IgD-negative memory B cell (primary cell): ENCODE measurements around the gene TMEM131. TPM values are rescaled to one million over a fixed set of nuclear protein-coding genes. Genes with fewer than 3 reads are reported as not detected.

Experiments
- H3K27ac Mint-ChIP-seq, 3 donors: one replicate each; pipeline ENCODE4 v1.8.0; 2020 to 2022; ENCODE audit warnings: mild to moderate bottlenecking in 3 of 3, mixed read lengths in 3 of 3, moderate library complexity in 1 of 3
- H3K27me3 Mint-ChIP-seq: one replicate; pipeline ENCODE4 v1.8.0; 2021; ENCODE audit warnings: mixed read lengths
- H3K36me3 Mint-ChIP-seq: one replicate; pipeline ENCODE4 v1.8.0; 2020; ENCODE audit warnings: mild to moderate bottlenecking, mixed read lengths
- H3K4me1 Mint-ChIP-seq, 3 donors: one replicate each; pipeline ENCODE4 v1.8.0; 2020 to 2022; ENCODE audit warnings: mixed read lengths in 3 of 3, mild to moderate bottlenecking in 1 of 3
- H3K4me3 Mint-ChIP-seq, 4 donors: one replicate each; pipeline ENCODE4 v1.8.0; 2020 to 2022; ENCODE audit warnings: mild to moderate bottlenecking in 4 of 4, mixed read lengths in 4 of 4, moderate library complexity in 3 of 4
- H3K9me3 Mint-ChIP-seq, 3 donors: one replicate each; pipeline ENCODE4 v1.8.0; 2020 to 2021; ENCODE audit warnings: mixed read lengths in 3 of 3, mild to moderate bottlenecking in 1 of 3
- polyA plus RNA-seq: library from polyadenylated mRNA; unstranded; fragments of 300-500 nt; fragmentation: Illumina TruSeq; gene quantifications from one replicate; pipeline ENCODE4 v1.2.3, GENCODE V29; 2021

TMEM131 gene
- polyA plus RNA-seq, 1 donor from 2014 or later, result 24.9 TPM

DNA sequence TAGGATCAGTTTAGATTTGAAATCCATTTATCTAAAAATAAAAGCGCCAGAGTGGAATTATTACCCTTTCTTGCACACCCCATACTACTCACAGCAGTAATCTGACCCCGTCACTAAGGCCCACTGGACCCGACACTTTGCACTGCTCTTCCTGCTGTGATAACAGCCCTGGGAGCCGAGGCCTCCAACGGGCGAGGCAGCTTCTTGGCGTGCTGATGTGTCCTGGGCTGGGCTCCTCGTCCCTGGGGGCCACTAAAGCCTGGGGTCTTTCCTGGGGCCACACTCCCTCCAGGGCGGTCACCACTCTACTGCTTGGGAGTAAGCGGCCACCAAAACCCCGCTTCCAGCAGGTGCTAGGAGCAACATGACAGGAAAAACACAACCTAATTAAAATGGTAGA, 220.7 kb downstream of the TMEM131 start:
- H3K36me3 Mint-ChIP-seq, result peaks cover 7% of the 10 kb centered on the region

DNA sequence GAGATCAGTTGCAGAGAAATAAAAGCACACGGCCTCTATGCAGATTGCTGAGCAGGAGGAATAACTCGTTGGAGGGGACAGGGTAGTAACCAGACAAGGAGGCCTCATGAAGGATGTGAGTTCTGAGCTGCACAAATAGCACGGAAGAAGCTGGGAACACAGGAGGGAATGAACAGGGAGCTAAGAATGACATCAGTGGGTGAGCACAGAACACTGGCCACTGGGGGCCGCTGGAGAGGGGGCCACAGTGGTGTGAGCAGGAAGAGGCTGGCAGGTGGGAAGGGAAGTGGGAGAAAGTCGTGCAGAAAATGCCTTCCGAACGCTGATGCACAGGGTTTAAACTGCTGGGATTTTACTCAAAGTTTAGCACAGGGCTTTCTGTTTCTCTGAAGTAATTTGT, 221.3 kb downstream of the TMEM131 start:
- no peaks in the 10 kb centered on the region for H3K27me3 Mint-ChIP-seq
- H3K4me1 Mint-ChIP-seq, result peaks cover 0 to 3% (median 0%) of the 10 kb centered on the region in 3 donors
- peak overlapping the region in 1 of 3 donors; percentile 62 for H3K27ac Mint-ChIP-seq
- H3K36me3 Mint-ChIP-seq, result peaks cover 7% of the 10 kb centered on the region
- no peaks in the 10 kb centered on the region for H3K9me3 Mint-ChIP-seq
- H3K4me3 Mint-ChIP-seq, result peak overlapping the region in 1 of 4 donors; percentile 51

More for the DNA sequence above, 220.7 kb downstream of the TMEM131 start:
- no peaks in the 10 kb centered on the region for H3K27me3 Mint-ChIP-seq
- no peak overlapping the region for H3K4me3 Mint-ChIP-seq
- H3K27ac Mint-ChIP-seq, result no peak overlapping the region
- H3K9me3 Mint-ChIP-seq, result no peaks in the 10 kb centered on the region
- H3K4me1 Mint-ChIP-seq, result peaks cover 0 to 3% (median 0%) of the 10 kb centered on the region in 3 donors

DNA sequence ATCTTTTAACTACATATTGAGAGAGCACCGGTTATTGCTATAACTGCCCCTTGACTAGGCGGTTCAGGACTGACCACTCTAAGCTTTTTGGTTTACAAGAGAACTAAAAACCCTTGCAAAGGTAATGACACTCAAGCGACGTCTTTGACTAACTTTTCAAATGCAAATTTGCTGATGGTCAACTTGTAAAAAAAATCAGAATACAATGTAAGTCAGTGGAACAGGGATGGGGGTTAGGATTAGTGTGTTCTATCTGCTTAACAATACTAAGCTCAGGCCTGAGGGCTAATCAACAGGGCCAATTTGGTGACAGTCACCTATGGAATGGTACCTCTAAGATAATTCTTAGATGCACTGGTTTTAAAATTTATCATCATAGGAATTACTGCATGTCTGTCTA, 225.3 kb downstream of the TMEM131 start:
- Mint-ChIP-seq H3K4me3 (no peak overlapping the region), H3K27me3 (no peaks in the 10 kb centered on the region), H3K4me1 (peaks cover 0 to 3% (median 2%) of the 10 kb centered on the region in 3 donors), H3K27ac (peak overlapping the region in 1 of 3 donors; percentile 18), H3K9me3 (no peaks in the 10 kb centered on the region), H3K36me3 (peaks cover 3% of the 10 kb centered on the region)

DNA sequence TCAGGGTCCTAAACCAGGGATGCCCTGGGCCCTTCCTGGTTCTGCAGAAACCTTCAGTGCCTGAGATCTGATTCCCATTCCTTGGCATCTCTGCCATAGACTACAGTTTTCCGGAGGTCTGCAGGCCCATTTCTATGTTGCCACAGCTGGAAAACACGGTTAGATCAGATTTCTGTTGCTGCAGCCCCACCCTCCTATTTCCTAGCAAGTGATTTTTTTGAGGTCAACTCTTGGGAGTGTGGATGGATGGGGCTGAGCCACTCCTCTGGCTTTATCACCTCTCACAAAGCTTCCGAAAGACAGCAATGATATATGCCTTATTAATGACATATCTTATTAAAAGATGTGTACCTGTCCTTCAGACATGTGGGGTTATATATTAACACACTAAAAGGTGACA, 226.0 kb downstream of the TMEM131 start:
- Mint-ChIP-seq H3K4me1 (peaks cover 0 to 5% (median 3%) of the 10 kb centered on the region in 3 donors), H3K9me3 (no peaks in the 10 kb centered on the region), H3K36me3 (peaks cover 3% of the 10 kb centered on the region), H3K27ac (no peak overlapping the region), H3K27me3 (no peaks in the 10 kb centered on the region), H3K4me3 (no peak overlapping the region)

DNA sequence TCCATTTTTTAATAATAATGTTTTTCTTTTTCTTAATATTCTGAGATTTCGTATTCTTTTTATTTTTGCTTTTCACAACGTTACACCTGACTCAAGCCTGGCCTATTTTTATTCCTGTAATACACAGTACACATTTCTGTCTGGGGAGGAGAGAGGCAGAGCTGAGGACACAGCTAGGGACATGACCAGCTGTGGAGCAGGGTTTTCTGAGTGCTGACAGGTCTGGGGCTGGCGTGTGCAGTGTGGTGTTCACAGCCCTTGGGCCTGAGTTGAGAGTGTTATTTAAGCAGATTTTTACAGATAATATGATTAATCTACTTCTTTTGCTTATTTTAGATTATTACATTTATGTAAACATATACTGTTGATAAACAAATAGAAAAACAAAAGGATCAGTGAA, 226.4 kb downstream of the TMEM131 start:
- H3K4me3 Mint-ChIP-seq, result no peak overlapping the region
- H3K27ac Mint-ChIP-seq, result no peak overlapping the region
- peaks cover 3% of the 10 kb centered on the region for H3K36me3 Mint-ChIP-seq
- no peaks in the 10 kb centered on the region for H3K27me3 Mint-ChIP-seq
- H3K4me1 Mint-ChIP-seq, result peaks cover 0 to 5% (median 3%) of the 10 kb centered on the region in 3 donors
- H3K9me3 Mint-ChIP-seq, result no peaks in the 10 kb centered on the region

DNA sequence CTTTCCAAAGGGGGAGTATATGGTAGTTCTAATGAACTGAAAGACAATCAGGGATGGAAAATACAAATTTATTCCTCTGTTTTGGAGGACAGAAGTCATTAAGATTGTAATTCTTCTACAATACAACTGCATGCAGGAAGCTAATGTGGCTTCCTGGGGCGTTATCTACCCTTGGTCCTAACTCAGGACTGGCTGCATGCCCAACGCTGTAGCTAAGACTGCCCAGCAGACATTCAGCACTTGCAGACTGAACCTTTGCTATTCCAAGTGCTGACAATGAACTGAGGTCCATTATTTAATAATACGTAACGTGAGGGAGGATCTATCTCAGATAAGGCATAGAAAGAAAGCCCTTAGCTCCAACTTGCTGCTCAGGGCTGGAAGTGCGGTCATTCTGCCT, 229.2 kb downstream of the TMEM131 start:
- Mint-ChIP-seq H3K27ac (peak overlapping the region; percentile 8 to 28 (median 26)), H3K9me3 (no peaks in the 10 kb centered on the region), H3K36me3 (peaks cover 3% of the 10 kb centered on the region), H3K27me3 (no peaks in the 10 kb centered on the region), H3K4me1 (peaks cover 0 to 5% (median 3%) of the 10 kb centered on the region in 3 donors), H3K4me3 (no peak overlapping the region)

DNA sequence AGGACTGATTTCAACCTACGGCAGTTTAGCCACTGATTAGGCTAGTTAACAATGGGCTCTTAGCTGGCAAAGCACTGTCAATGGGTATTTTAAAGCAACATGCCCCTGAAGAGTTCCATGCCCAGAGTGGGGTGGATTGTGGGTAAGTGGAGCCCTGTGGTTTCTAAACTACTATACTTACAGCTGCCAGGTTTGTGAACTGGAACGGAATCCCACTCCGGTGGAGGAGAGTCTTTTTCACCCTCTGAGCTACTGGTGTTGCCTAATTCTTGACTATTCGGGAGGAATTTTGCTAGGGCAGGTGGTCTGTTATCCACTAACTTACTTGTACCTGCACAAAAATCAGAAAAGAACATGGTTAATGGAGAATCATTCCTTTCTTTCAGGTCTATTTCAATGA, 229.8 kb downstream of the TMEM131 start:
- Mint-ChIP-seq H3K27me3 (no peaks in the 10 kb centered on the region), H3K4me1 (peaks cover 0 to 5% (median 3%) of the 10 kb centered on the region in 3 donors), H3K9me3 (no peaks in the 10 kb centered on the region), H3K27ac (peak overlapping the region; percentile 8 to 28 (median 26)), H3K4me3 (no peak overlapping the region), H3K36me3 (no peaks in the 10 kb centered on the region)

DNA sequence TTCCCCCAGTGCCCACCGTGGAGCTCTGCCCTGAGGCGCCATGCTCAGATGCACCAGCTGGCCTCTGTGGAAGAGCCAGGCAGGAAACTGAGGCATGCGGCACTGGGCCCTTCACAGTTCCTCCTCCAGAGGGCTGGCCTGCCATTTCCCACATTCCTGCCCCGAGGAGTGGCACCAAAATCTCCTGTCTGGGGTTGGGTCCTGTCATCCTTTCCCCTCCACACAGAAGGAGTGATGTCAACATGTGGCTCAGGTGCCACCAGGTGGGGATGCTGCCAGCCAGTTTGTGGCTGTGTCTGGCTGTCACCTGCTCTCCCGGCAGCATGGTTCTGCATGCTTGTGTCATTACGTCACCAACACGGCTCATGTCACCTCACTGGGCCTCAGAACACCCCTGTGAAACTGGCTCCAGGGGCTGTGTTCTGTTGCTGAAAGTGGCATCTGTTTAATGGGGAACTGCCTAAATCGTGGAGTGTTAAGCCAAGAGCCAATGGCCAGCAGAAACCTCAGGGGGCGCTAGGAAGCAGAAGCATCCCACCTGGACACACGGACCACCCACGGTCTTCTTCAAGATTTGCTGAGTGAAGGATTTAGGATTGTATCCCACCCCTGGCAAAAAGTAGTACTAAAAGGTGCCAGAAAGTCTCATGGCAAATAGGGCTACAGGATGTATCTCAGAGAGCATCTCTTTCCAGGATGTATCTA, 231.0 kb downstream of the TMEM131 start:
- Mint-ChIP-seq H3K27ac (no peak overlapping the region), H3K36me3 (peaks cover 3% of the 10 kb centered on the region), H3K9me3 (no peaks in the 10 kb centered on the region), H3K27me3 (no peaks in the 10 kb centered on the region), H3K4me1 (peaks cover 0 to 5% (median 3%) of the 10 kb centered on the region in 3 donors), H3K4me3 (no peak overlapping the region)

DNA sequence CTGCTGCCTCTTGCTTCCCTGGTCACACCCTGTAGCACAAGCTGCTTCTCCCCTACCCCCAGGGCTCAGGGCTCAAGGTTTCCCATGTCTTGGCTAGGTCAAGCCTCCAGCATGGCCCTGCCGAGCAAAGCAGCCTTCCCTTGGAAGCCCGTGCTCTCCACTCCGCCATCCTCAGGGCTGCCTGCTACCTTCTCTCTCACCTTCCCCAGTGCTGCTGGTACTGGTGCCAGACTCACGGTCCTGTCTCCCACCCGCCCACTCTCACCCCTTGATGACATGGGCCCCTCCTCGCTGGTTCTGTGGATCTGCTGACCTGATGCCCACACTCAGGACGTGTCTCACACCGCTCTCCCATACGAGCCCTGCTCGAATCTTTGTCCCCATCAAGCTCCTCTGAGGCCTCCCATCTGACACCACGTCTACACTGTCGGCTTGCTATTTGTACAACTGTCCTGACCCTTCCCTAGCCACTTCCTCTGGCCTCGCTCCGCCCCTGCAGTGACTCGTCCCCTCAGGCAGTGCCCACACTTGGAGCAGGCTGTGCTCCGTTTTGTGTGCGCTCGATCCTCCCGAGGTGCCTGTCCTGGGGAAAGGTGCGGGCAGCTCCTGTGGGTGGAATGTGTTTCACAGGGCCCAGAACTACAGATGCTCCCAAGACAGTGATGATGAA, 232.4 kb downstream of the TMEM131 start:
- peaks cover 3% of the 10 kb centered on the region for H3K36me3 Mint-ChIP-seq
- no peaks in the 10 kb centered on the region for H3K9me3 Mint-ChIP-seq
- peak overlapping the region in 2 of 3 donors; percentile 46 to 73 for H3K27ac Mint-ChIP-seq
- peak overlapping the region in 1 of 4 donors; percentile 34 for H3K4me3 Mint-ChIP-seq
- H3K4me1 Mint-ChIP-seq, result peaks cover 0 to 5% (median 2%) of the 10 kb centered on the region in 3 donors
- H3K27me3 Mint-ChIP-seq, result no peaks in the 10 kb centered on the region

DNA sequence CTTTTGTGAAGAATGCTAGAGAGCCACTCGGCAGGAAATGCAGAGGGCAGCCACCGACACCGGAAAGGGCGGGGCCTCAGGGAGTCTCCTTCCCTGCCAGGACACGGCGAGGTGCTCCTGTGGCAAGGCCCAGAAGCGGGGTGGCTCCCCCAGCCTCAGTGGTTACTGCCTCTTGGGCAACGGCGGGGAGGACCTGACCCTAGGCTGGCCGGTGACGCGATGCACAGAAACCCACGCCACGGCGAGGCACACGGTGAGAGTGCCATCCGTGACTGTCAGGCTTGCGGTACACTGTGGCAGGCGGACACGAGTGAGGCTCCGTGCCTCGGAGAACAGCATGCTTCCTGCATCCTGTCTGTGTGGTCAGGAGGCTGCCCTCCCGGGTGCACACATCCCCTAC, 234.6 kb downstream of the TMEM131 start:
- Mint-ChIP-seq H3K4me1 (peaks cover 0 to 3% (median 0%) of the 10 kb centered on the region in 3 donors), H3K4me3 (peak overlapping the region in 2 of 4 donors; percentile 8 to 37), H3K36me3 (peaks cover 3% of the 10 kb centered on the region), H3K27me3 (no peaks in the 10 kb centered on the region), H3K9me3 (no peaks in the 10 kb centered on the region), H3K27ac (peak overlapping the region in 2 of 3 donors; percentile 24 to 58)

DNA sequence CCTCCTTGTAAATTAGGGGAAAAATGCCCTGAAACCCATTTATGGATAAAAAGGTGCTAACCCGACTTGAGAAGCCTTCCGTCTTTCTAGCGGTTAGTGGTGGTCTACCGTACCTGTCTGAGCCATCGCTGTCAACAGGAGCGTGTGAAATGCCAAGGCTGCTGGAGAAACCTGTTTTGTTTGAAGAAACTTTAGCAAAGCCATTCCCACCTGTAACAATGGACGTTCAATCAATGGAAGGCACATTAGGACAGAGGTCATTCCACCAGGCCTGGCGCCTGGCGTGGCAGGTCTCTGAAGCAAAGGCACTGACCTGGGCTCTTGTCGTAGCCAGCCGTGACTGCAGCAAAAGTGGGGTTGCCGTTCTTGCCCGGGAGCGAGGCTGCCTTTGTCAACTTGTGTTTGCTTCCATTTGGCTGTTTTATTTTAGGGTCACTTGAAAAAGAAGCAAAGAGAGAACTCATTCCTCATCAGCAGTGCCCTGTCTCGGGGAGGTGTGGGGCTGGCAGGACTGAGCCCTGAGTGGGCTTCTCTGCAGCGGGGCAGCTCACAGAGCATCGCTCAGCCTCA, 235.2 kb downstream of the TMEM131 start:
- H3K27ac Mint-ChIP-seq, result peak overlapping the region; percentile 24 to 51 (median 45)
- peaks cover 0 to 3% (median 0%) of the 10 kb centered on the region in 3 donors for H3K4me1 Mint-ChIP-seq
- H3K9me3 Mint-ChIP-seq, result no peaks in the 10 kb centered on the region
- H3K27me3 Mint-ChIP-seq, result no peaks in the 10 kb centered on the region
- no peak overlapping the region for H3K4me3 Mint-ChIP-seq
- H3K36me3 Mint-ChIP-seq, result peaks cover 3% of the 10 kb centered on the region

DNA sequence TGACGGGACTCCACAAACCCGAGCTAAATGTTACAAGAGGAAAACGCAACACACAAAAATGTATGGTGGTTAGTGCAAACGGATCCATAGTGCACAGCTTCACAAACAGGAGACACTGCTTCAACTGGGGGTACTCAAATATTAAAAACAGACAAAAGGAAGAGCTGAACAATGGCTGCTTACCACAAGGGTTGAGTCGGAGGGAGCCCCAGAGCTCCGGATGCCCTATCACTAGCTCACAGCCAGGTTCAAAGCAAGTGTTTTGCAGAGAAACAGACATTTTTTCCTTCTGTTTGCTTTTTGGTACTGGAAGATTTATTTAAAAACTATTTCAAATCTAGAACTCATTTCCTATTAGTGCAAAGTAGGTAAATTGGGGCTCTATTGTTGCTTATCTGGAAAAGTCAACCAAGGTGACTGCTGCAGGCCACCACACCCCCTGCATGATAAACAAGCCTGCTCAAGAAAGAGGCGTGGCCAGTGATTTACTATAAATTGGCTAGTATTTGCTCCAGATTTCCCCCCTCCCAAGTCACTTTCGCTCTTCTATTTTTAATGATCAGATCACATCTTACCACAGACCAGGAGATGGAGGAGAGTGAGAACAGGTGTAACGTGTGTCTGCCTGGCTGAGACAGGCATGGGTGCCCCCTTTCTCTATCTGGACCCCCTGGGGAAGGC, 235.9 kb downstream of the TMEM131 start:
- H3K36me3 Mint-ChIP-seq, result peaks cover 4% of the 10 kb centered on the region
- no peaks in the 10 kb centered on the region for H3K27me3 Mint-ChIP-seq
- H3K4me1 Mint-ChIP-seq, result peaks cover 0 to under 1% (median 0%) of the 10 kb centered on the region in 3 donors
- H3K27ac Mint-ChIP-seq, result peak overlapping the region in 2 of 3 donors; percentile 51 to 60
- no peak overlapping the region for H3K4me3 Mint-ChIP-seq
- no peaks in the 10 kb centered on the region for H3K9me3 Mint-ChIP-seq

DNA sequence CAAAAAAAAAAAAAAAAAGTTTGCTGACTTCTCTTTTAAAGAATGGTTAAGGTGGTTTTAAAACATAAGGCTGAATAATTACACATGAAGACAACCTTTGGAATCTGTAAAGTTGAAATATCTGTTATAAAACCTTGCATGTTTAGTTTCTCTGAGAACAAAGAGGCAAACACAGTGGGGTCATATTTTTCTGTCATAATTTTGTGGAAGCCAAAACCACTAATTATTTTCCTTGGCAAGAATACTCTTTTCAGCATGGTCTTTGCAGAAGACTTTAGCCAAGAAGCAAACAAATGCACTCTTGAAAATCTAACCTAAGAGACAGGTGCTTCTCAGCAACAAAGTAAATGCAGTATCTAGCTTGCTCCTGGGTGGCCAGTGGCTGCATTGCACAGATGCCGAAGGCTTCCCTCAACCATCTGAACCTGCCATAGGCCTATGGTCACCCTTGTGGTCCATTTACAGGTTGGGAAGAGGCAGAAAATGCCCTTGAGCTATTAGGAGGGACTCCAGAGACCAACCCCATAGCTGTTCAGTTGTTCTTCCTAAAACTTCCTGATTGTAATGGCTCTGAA, 237.5 kb downstream of the TMEM131 start:
- Mint-ChIP-seq H3K27ac (no peak overlapping the region), H3K4me1 (peaks cover 0 to 1% (median 0%) of the 10 kb centered on the region in 3 donors), H3K27me3 (no peaks in the 10 kb centered on the region), H3K4me3 (no peak overlapping the region), H3K9me3 (no peaks in the 10 kb centered on the region), H3K36me3 (peaks cover 7% of the 10 kb centered on the region)

DNA sequence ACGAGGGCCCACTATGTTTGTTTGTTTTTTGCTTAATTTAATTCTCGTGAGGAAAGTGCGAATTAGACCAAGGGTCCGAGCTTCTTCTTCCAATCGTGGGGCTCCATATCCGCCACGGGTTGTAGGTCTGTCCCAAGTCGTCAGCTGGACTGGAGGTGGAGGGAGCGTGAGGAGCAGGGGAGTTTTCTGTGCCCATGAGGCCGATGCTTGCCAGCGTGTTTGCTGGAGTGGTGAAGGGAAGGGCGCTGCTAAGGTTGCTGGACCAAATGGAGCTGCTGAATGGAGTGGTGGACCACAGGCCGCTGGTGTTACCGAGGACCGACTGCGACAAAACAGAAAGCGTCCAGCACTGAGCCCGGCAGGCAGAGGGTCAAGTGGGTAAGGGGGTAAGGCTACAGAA, 238.7 kb downstream of the TMEM131 start:
- Mint-ChIP-seq H3K27me3 (no peaks in the 10 kb centered on the region), H3K9me3 (no peaks in the 10 kb centered on the region), H3K4me1 (peaks cover 0 to 1% (median 0%) of the 10 kb centered on the region in 3 donors), H3K36me3 (peaks cover 10% of the 10 kb centered on the region), H3K27ac (peak overlapping the region in 1 of 3 donors; percentile 47), H3K4me3 (no peak overlapping the region)
